Astrocyte (in vitro differentiated cells and primary cell): ENCODE results near the gene CCSER1.

Experiments used
- CTCF ChIP-seq: IDR thresholded peaks from 2 replicates; pipeline ENCODE4 v1.5.1; 2011; ENCODE audit warnings: low read depth, mild to moderate bottlenecking, inconsistent platforms, low read length, moderate library complexity; ENCODE audit not compliant: insufficient read depth
- EZH2 ChIP-seq: IDR thresholded peaks from 2 replicates; pipeline ENCODE4 v1.6.1; 2012; ENCODE audit warnings: mild to moderate bottlenecking, low read length, inconsistent platforms; ENCODE audit not compliant: insufficient read depth

DNA sequence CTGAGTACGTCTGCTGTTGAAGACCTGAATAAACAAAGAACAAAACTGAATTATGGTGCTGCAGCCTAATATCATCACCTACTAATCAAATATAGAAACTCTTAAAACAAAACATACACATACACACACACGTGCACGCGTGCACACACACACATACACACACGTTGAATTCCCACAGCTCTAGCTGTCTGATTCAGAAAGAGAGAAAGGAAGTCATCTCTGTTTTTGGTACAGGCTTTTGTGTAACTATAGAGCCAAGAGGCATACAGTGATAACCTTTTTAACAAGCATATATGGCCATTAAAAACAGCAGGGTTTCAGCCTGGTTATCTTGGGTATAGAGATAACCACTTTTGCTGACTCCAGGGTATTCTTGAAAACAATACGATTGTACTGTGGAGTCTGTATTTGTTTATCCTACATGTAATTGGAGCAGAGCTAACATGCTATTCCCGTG lies 823.2 kb downstream of the CCSER1 start:
- TF ChIP-seq CTCF: no peak
- no peak for TF ChIP-seq EZH2
